ENCODE results near the gene EIF4E2.
"Not testable (repeated sequence)": the region's sequence is repeated elsewhere in the genome, so short reads cannot be mapped to it uniquely, and the experiment has no call there.

EIF4E2 gene

DNA sequence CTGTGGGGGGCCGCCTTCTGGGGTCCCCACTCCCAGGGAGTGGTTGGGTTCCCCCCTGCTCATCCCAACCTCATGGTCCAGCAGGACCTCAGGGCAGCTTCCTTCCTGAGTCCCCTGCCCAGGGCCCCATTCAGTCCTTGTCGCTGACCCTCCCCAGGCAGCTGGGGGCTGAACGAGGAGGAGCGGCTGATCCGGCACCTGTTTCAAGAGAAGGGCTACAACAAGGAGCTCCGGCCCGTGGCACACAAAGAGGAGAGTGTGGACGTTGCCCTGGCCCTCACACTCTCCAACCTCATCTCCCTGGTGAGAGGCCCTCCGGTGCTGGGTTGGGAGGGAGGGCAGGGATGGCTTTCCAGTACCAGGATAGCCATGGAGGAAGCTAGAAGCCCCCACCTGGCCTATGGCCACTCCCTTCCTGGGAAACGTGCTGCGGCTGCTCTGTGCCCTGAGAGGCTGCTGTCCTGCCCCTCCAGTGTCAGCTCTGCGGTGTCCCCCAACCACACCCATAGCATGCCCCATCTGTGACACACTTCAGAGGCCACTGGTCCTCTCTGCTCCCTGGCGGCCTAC, 24.0 kb upstream of the EIF4E2 start:
- Mint-ChIP-seq H3K4me1 (peaks cover 14 to 22% of the 10 kb centered on the region in 2 donors), H3K4me3 (no peak overlapping the region), H3K27me3 (peaks cover 47 to 74% of the 10 kb centered on the region in 2 donors), H3K36me3 (no peaks in the 10 kb centered on the region), H3K9me3 (no peaks in the 10 kb centered on the region), H3K27ac (no peak overlapping the region)
- ATAC-seq (replicated peaks) (no peak), DNase-seq (no peak)

DNA sequence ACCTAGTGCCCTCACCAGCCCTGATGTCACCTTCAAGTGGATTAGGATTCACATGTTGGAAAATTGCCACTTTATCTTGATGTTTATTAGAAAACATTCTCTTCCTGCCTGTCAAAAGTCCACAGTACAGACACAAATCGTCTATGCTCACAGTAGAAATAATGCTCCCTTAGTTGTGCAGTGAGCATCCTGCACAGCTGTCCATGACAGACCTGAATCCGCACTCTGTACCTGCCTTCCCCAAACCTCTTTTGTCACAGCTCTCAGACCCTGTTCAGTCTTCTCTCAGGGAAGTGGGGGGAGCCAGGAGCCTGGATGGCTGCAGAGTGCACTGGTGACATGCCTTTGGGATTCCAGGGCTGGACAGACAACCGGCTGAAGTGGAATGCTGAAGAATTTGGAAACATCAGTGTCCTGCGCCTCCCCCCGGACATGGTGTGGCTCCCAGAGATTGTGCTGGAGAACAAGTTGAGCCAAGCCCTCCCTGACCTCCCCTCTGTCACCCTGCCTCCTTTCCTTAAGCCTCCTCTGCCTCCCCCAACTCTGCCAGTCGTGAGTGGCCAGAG, 22.5 kb upstream of the EIF4E2 start:
- no peak for DNase-seq
- no peak for ATAC-seq (replicated peaks)
- H3K36me3 Mint-ChIP-seq = no peaks in the 10 kb centered on the region
- H3K27me3 Mint-ChIP-seq = peaks cover 38 to 67% of the 10 kb centered on the region in 2 donors
- no peak overlapping the region for H3K4me3 Mint-ChIP-seq
- peaks cover 12 to 14% of the 10 kb centered on the region in 2 donors for H3K4me1 Mint-ChIP-seq
- H3K9me3 Mint-ChIP-seq = no peaks in the 10 kb centered on the region
- H3K27ac Mint-ChIP-seq = no peak overlapping the region

DNA sequence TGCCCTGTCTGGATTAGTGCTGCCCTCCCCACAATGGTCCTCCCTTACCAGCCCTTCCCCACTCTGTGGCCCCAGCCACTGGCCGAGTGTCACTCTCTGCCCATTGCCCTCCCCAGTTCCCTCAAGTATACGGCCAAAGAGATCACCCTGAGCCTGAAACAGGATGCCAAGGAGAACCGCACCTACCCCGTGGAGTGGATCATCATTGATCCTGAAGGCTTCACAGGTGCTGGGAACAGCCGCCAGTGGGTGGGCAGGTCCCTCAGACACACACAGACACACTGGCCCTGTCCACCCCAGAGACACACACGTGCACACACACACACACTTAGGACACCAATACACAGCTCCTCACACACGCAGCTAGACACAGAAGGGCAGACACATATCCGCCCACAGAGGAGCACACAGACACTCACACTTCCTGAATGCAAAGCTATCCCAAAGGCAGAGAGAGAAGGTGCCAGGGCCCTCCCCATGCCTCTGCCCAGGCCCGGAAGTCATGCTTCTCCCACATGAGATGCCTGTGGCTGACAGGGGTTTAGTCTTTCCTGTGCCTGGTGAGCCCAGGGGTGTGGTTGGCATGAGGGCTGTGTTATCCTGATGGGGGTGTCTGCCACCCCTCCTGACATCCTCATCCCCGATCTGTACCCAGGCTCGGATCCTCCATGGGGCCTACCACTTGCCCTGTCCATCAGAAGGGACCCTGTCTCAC, 21.6 kb upstream of the EIF4E2 start:
- H3K4me3 Mint-ChIP-seq = no peak overlapping the region
- no peaks in the 10 kb centered on the region for H3K9me3 Mint-ChIP-seq
- ATAC-seq (replicated peaks) (no peak), DNase-seq (no peak)
- H3K4me1 Mint-ChIP-seq = peaks cover 8% of the 10 kb centered on the region in 2 donors
- H3K27me3 Mint-ChIP-seq = peaks cover 33 to 59% of the 10 kb centered on the region in 2 donors
- H3K27ac Mint-ChIP-seq = peak overlapping the region; percentile 39
- H3K36me3 Mint-ChIP-seq = no peaks in the 10 kb centered on the region

DNA sequence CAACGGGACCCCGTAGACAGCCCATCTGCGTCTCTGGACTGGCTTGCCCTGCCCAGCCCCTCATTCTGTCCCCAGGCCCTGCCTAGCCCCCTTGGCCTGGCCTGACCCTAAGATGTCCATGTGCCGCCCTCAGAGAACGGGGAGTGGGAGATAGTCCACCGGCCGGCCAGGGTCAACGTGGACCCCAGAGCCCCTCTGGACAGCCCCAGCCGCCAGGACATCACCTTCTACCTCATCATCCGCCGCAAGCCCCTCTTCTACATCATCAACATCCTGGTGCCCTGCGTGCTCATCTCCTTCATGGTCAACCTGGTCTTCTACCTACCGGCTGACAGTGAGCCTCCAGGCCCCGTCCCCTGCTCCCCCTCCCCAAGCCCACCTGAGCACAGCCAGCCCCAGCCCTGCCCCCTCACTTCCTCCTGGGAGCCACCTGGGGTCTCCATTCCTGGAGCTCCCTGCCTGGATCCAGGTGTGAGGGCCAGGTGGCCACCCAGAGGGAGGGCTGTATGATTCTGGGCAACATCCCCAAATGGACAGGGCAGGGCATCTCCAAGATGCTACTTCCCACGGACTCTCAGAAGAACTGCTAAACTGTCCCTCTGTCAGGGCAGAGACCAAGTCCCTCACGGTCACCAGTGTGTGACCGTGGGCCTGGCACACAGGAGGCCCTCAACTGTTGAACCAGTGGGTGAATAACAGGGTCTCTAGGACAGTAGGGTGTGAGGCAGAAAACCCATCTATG, 20.5 kb upstream of the EIF4E2 start:
- H3K27ac Mint-ChIP-seq = no peak overlapping the region
- H3K4me3 Mint-ChIP-seq = no peak overlapping the region
- DNase-seq (no peak), ATAC-seq (replicated peaks) (no peak)
- H3K4me1 Mint-ChIP-seq = peaks cover 0 to 4% of the 10 kb centered on the region in 2 donors
- H3K36me3 Mint-ChIP-seq = no peaks in the 10 kb centered on the region
- H3K27me3 Mint-ChIP-seq = peaks cover 25 to 50% of the 10 kb centered on the region in 2 donors
- no peaks in the 10 kb centered on the region for H3K9me3 Mint-ChIP-seq

DNA sequence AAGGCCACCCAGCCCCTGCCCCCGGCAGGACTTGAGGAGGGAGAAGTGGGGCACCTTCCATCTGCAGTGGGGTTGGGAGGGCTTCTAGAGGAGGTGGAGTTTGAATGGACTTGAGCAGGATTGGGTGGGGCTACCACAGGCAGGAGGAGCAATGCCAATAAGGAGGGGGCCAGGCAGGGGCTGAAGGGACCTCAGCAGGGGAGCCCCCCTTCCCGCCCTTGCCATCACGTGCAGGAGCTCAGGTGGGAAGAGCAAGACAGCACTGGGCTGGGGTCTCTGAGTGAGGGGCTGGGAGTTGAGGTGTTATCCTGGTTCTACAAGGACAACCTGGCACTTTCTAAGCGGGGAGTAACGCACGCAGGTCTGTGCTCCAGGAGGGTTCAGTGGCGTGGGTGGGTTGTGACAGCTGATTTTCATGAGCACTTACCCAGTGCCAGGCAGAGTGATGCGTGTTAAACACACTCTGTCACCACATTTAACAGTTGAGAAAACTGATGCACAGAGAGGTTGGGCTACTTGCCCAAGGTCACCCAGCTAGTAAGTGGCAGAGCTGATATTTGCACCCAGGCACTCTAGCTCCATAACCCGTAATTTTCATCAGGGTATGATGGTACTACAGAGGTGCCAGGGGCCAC, 19.7 kb upstream of the EIF4E2 start:
- Mint-ChIP-seq H3K4me3 (no peak overlapping the region), H3K27me3 (peaks cover 28 to 56% of the 10 kb centered on the region in 2 donors), H3K4me1 (peaks cover 0 to 4% of the 10 kb centered on the region in 2 donors), H3K27ac (no peak overlapping the region), H3K9me3 (peaks cover 0 to 1% of the 10 kb centered on the region in 2 donors), H3K36me3 (no peaks in the 10 kb centered on the region)
- ATAC-seq (replicated peaks) (no peak), DNase-seq (no peak)

DNA sequence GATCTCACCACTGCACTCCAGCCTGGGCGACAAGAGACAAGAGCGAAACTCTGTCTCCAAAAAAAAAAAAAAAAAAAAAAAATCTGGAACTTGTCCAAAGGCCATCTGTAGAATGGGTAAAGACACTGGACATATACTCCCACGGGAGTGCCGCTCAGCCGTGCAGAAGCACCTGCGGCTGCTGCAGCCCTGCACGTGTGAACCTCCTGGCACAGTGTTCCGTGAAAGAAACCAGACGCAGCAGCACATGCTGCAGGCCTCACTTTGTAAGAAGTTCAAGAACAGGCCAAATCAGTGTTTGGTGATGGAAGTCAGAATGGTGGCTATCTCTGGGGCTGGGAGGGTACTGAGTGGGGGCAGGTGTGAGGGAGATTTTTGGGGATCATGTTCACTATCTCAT, 18.1 kb upstream of the EIF4E2 start:
- peaks cover 0 to 7% of the 10 kb centered on the region in 2 donors for H3K36me3 Mint-ChIP-seq
- ATAC-seq (replicated peaks) (no peak), DNase-seq (no peak)
- H3K4me1 Mint-ChIP-seq = peaks cover 0 to 4% of the 10 kb centered on the region in 2 donors
- H3K27me3 Mint-ChIP-seq = peaks cover 27 to 52% of the 10 kb centered on the region in 2 donors
- H3K4me3 Mint-ChIP-seq = no peak overlapping the region
- peaks cover 6 to 8% of the 10 kb centered on the region in 2 donors for H3K9me3 Mint-ChIP-seq
- no peak overlapping the region for H3K27ac Mint-ChIP-seq

DNA sequence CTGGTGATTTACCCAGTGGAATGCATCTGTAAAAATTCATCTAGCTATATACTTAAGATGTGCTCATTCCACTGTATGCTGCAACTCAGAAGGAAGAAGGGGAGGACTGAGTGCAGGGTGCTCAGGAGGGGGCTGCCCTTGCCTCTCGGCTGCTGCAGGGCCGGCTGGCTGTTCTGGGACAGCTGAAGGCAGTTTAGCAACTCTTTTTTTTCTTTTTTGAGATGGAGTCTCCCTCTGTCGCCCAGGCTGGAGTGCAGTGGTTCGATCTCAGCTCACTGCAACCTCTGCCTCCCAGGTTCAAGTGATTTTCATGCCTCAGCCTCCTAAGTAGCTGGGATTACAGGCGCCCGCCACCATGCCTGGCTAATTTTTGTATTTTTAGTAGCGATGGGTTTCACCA, 17.7 kb upstream of the EIF4E2 start:
- not testable (repeated sequence) for H3K9me3 Mint-ChIP-seq; ATAC-seq (replicated peaks); H3K27ac Mint-ChIP-seq; DNase-seq; H3K4me3 Mint-ChIP-seq; H3K36me3 Mint-ChIP-seq; H3K4me1 Mint-ChIP-seq
- peaks cover 27 to 50% of the 10 kb centered on the region in 2 donors for H3K27me3 Mint-ChIP-seq

DNA sequence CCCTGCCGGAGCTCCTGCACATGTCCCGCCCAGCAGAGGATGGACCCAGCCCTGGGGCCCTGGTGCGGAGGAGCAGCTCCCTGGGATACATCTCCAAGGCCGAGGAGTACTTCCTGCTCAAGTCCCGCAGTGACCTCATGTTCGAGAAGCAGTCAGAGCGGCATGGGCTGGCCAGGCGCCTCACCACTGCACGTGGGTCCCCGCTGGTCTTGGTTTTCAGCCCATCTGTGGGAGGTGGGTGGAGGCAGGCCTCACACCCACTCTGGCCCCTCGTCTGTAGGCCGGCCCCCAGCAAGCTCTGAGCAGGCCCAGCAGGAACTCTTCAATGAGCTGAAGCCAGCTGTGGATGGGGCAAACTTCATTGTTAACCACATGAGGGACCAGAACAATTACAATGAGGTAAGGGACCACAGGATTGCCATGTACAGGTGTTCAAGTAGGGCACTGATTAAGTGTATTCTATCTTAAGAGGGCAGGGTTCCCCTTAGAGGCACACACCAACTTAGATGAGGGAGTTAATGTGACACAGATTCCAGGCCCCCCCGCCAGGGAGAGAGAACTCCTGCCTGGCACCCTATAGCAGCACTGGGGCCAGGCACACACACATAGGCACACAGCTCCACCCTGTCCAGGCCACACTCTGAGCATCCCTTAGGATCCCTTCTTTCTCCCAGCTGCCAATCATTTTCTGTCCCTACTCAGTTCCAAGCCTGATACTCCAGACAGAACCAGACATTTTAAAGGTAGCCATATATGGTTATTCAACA, 16.4 kb upstream of the EIF4E2 start:
- H3K4me1 Mint-ChIP-seq = peaks cover 9 to 11% of the 10 kb centered on the region in 2 donors
- no peak overlapping the region for H3K4me3 Mint-ChIP-seq
- H3K27me3 Mint-ChIP-seq = peaks cover 26 to 48% of the 10 kb centered on the region in 2 donors
- ATAC-seq (replicated peaks) (no peak), DNase-seq (no peak)
- H3K9me3 Mint-ChIP-seq = peaks cover 6 to 8% of the 10 kb centered on the region in 2 donors
- no peak overlapping the region for H3K27ac Mint-ChIP-seq
- peaks cover 0 to 7% of the 10 kb centered on the region in 2 donors for H3K36me3 Mint-ChIP-seq

DNA sequence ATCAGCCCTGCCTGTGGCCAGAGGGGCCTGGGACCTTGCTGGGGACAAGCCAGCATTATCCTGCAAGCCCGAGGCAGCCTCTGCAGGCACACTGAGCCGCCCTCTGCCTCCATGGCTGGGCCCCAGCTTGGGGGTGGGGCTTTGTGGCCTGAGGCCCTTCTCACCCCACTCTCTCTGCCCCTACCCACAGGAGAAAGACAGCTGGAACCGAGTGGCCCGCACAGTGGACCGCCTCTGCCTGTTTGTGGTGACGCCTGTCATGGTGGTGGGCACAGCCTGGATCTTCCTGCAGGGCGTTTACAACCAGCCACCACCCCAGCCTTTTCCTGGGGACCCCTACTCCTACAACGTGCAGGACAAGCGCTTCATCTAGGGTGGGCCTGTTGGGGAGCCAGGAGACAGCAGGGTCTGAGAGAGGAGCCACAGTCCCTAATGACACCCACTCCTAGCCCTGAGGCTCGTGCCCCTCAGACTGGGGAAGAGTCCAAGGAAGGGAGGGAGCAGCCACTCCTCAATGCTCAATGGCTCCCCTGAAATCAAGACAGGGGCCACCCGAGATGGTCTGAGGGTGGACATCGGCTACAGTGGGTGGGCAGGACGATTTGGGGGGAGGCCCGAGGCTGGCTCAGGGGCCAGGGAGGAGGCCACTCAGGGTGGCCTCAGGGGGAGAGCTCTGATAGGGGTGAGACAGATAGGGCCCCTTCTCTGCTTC, 15.4 kb upstream of the EIF4E2 start:
- Mint-ChIP-seq H3K4me3 (no peak overlapping the region), H3K27ac (no peak overlapping the region), H3K4me1 (peaks cover 11 to 14% of the 10 kb centered on the region in 2 donors), H3K9me3 (peaks cover 6 to 8% of the 10 kb centered on the region in 2 donors), H3K27me3 (peaks cover 27 to 41% of the 10 kb centered on the region in 2 donors), H3K36me3 (peaks cover 0 to 7% of the 10 kb centered on the region in 2 donors)
- ATAC-seq (replicated peaks) = no peak
- DNase-seq = no peak

DNA sequence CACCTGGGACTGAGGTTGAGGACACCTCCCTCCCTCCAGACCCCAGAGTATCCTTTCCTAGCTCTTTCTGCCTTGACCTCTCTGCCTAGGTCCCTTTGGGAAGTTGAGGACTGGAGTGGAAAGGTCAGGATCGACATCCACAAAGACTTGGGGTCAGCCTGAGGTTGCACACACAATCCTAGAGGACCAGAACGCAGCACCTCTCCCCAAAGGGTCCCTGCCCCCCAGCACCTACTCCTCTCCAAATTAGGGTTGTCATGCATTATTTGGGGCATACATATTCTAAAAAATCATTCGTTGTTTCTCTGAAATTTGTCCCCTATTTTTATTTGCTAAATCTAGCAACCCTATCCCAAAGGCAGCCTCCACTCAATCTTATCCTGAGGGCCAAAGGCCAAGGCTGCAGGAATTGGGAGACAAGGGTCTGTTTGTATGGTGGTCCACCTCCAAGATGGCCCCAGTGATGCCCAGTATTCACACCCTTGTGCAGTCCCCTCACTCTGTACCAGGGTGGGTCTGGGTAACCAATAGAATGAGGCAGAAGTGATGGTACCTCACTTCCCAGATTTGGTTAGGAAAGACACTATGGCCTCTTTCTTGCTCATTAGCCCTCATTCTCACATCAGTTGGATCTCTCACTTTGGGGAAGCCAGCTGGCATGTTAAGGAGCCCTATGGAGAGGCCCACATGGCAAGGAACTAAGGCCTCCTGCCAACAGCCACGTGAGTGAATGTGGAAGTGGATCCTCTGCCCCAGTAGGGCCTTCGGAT, 14.5 kb upstream of the EIF4E2 start:
- ATAC-seq (replicated peaks) (no peak), DNase-seq (no peak)
- H3K27ac Mint-ChIP-seq = no peak overlapping the region
- peaks cover 0 to 7% of the 10 kb centered on the region in 2 donors for H3K36me3 Mint-ChIP-seq
- peaks cover 27 to 40% of the 10 kb centered on the region in 2 donors for H3K27me3 Mint-ChIP-seq
- no peak overlapping the region for H3K4me3 Mint-ChIP-seq
- peaks cover 14 to 18% of the 10 kb centered on the region in 2 donors for H3K4me1 Mint-ChIP-seq
- H3K9me3 Mint-ChIP-seq = peaks cover 6 to 8% of the 10 kb centered on the region in 2 donors

DNA sequence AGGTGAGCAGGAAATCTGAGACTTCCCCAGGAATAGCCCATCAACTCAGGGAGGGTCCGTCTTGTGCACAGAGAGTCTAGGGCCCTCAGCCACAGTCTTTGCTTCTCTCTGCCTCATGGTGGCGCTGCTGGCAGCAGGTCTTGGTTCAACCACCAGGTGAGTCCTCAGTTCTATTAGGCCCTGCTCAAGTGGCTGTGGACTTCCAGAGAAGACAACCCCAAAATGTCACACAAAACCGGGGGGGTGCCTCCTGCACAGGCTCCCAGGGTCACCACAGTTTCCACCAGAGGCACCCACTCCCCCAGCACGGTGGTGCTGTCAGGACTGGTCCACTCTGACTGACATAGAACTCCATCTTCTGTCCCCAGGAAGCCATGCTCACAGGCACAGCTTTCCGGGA, 13.4 kb upstream of the EIF4E2 start:
- peak in 1 of 2 donors; percentile 21 for ATAC-seq (replicated peaks)
- H3K27ac Mint-ChIP-seq = no peak overlapping the region
- H3K4me1 Mint-ChIP-seq = peaks cover 18 to 26% of the 10 kb centered on the region in 2 donors

DNA sequence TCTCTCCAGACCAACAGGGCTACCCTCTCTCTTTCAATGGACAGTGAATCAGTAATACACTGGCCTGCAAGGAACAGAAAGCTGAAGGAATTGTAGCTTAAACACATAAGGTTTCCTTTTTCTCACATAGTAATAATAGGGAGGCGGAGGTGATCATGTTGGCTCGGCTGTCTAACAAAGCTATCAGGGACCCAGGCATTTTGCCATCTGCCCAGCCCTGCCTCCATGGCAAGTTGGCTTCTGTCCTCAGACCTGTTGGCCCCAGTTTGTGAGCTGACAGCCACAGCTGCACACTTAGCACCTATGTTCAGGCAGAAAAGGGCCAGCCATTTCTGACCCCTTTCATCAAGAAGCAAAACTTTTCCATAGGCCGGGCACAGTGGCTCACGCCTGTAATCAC, 13.0 kb upstream of the EIF4E2 start:
- peaks cover 27 to 35% of the 10 kb centered on the region in 2 donors for H3K27me3 Mint-ChIP-seq
- no peak for DNase-seq
- no peak for ATAC-seq (replicated peaks)

More for the DNA sequence above, 13.4 kb upstream of the EIF4E2 start:
- DNase-seq = no peak
- Mint-ChIP-seq H3K9me3 (peaks cover 6 to 8% of the 10 kb centered on the region in 2 donors), H3K4me3 (no peak overlapping the region), H3K27me3 (peaks cover 27 to 35% of the 10 kb centered on the region in 2 donors), H3K36me3 (peaks cover 0 to 7% of the 10 kb centered on the region in 2 donors)

More for the DNA sequence above, 13.0 kb upstream of the EIF4E2 start:
- Mint-ChIP-seq H3K4me3 (no peak overlapping the region), H3K27ac (no peak overlapping the region), H3K36me3 (peaks cover 0 to 7% of the 10 kb centered on the region in 2 donors), H3K9me3 (peaks cover 6 to 8% of the 10 kb centered on the region in 2 donors), H3K4me1 (peaks cover 20 to 30% of the 10 kb centered on the region in 2 donors)
